COLO668 (cell line): ENCODE results near the gene CAST.

Experiments used
- DNase-seq: peaks from one replicate; lab custom pipeline; 2025; ENCODE audit not compliant: unreplicated experiment; lab: John Stamatoyannopoulos, UW

CAST gene

GRCh38 chr5:96645091-96645490 is 17.1 kb upstream of the CAST start:
- DNase-seq = no peak

DNA sequence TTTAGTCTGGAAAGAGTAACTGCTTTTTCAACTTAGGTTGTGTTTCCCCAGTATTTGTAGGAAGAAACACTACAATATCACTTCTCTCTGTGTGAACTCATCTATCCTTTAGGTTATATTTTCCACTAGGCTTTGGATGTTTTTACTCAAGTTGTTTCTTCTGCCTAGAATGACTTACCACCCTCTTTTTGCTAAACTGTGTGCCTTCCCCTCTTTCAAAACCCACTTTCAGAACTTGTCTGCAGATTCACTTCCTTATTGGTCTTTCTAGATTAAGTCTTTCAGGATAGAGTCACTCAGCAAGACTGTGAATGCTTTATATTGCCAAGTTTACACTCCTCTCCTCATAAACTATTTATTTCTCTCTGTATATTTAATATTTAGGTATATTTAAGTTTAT is 14.2 kb upstream of the CAST start:
- DNase-seq = no peak

GRCh38 chr5:96648593-96648992 is 13.6 kb upstream of the CAST start:
- no peak for DNase-seq

- DNase-seq = no peak
Observed at GRCh38 chr5:96649251-96649662, 12.9 kb upstream of the CAST start.

GRCh38 chr5:96649681-96650540 is 12.3 kb upstream of the CAST start:
- no peak for DNase-seq

- no peak for DNase-seq
Observed at GRCh38 chr5:96651047-96651446, 11.1 kb upstream of the CAST start.

- DNase-seq = no peak
Observed at GRCh38 chr5:96651948-96652753, 10.0 kb upstream of the CAST start.

- no peak for DNase-seq
Observed at GRCh38 chr5:96652769-96653454, 9.3 kb upstream of the CAST start.

GRCh38 chr5:96654209-96654608 is 8.0 kb upstream of the CAST start:
- no peak for DNase-seq

DNA sequence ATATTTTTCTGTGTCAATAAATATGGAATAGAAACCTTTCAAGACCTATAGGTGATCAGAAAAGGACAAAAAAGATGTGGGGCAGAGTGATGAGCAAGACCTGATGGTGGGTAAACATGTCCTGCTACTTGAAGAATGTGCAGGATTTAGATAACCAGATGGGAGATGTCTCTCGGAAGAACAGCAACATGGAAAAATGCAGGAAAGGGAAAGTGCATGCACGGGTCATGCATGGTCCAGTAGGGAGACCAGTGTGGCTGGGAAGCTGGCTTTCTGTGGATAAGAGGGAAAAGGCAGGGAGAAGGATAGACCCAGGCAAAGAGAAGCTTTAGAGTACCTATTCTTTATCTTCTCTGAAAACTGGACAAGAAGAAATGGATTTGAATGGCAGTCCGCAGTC is 7.1 kb upstream of the CAST start:
- DNase-seq = no peak

GRCh38 chr5:96655506-96655905 is 6.7 kb upstream of the CAST start:
- no peak for DNase-seq

DNA sequence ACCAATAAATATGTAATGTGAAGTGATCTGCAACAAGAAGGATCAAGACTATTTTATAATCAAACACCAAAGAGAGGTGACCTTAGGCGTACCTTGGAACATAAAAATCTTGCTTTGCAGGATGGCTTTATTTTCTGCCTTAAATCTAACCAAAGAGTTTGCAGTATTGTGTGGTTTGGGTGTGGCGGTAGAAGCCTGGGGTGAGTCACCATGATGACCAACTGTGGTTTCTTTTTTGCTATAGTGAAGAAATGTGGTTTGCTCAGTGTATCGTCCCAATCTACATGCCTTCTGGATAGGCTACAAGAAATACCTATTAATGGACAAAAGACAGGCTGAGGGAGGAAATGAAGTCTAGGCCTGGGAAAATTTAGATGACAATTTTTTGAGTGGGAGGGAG is 5.1 kb upstream of the CAST start:
- DNase-seq = no peak

- DNase-seq = no peak
Observed at GRCh38 chr5:96658272-96658671, 3.9 kb upstream of the CAST start.

DNA sequence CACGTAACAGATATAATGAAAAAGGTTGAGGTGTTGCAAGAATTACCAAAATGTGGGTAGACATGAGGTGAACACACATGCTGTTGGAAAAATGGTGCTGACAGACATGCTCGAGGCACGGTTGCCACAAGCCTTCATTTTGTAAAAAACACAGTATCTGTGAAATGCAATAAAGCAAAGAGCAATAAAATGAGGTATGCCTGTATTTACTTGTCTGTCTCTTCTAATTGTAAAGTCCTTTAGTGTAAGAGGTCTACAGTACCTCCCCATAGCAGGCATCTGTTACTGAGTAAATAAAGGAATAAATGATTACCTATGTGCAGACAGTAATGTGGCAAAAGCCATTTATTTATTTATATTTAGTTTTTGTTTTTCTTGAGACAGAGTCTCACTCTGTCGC is 3.0 kb upstream of the CAST start:
- no peak for DNase-seq

GRCh38 chr5:96660971-96661854 is 963 bp upstream of the CAST start:
- no peak for DNase-seq

DNA sequence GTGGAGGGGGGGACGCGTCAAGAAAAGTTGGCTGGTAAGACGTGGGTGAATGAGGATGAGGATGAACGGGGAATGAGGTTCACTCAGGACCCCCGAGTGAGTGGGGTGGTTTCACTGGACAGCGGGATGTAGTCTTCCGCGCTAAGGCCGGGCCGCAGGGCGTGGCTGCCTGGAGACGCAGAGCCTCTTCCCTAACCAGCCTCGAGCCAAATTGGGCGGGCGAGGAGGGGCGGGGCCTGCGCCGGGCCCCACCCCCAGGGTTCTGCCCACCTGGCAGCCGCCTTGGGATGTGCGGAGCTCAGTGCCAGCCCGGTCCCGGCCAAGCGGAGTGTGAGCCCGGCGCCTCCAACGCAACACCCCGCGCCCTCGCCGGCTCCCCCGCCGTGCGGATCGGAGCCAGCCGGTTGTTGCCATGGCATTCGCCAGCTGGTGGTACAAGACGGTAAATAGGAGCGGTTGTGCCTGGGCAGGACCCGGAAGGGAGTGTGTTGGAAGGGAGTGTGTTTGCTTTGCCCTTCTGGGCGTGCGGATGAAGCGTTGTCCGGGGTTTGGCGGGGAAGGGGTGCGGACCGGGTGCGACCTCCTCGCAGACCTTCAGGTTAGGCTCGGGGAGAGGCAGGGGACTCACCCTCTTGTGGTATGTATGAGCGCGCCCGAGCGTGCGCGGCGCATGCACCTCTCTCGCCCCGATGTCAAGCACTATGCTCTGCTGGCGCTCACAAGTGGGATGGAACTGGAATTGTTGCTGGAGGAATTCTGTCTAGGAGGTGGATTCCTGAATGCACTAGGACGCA is 746 bp downstream of the CAST start:
- DNase-seq = peak; percentile 85

DNA sequence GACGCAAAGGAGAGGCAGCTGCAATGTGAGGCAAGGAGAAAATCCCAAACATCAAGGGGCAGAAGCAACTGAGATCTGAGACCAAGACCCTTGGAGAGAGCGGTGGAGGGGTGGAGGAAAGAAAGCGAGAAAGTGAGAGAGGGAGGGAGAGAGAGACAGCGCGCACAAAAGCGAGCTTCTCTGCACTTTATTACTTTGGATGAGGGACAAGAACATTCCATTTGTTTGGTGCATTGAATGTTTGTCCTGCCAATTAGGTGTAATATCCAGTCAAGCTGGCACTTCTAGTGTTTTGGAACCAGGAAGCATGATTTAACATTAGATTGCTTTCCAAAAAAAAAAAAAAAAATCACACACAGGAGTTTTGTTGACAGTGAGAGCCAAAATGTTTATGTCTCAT is 1.4 kb downstream of the CAST start:
- DNase-seq = no peak

- no peak for DNase-seq
Observed at GRCh38 chr5:96664669-96665068, 2.5 kb downstream of the CAST start.

DNA sequence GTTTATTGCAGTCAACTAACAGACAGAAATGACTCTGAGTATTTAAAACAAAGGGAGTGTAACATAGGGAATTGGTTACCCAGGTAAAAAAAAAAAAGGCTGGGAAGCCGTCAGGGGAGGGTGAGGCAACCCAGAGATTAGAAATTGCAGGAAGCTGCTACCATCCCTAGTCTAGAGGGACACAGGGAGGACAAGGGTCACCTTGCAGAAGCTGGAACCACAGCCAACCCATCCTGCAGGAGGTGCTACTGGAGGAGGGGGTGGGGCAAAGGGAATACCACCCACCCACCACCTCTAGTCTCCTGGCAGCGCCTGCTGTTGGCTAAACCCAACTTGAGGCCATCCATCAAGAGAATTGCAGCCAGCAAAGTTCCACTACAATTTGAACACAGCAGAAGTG is 6.5 kb downstream of the CAST start:
- no peak for DNase-seq

DNA sequence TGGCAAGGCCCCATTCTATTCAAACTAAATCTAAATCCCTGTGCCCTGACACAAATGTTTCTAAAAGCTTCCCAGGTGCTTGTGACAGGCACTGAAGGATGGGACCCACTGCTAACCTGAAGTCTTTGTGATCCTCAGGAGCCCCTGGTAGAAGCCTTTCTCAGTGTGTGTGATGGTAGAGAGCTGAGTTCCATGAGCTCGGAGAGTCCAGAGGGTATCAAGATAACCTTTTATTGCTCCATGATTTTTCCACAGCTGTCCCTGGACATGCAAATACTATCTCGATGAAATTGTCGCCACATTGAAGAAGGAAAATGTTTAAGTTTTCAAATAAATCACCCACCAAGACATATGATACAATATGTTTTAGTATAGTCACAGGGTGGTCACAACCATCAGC is 7.7 kb downstream of the CAST start:
- no peak for DNase-seq
